HepG2 (cell line): ENCODE results near the gene WDR82. TPM values are rescaled to one million over a fixed set of nuclear protein-coding genes. Genes with fewer than 3 reads are reported as not detected.

Experiments used
- CBFB ChIP-seq: sonication (generic); formaldehyde crosslinking; IDR thresholded peaks from 2 replicates; pipeline ENCODE4 v1.4.0; 2020; ENCODE audit warnings: missing genetic modification reagents
- ETV6 ChIP-seq: sonication (generic); formaldehyde crosslinking; conservative IDR thresholded peaks from 2 replicates; pipeline ENCODE4 v1.4.0; 2020; ENCODE audit warnings: missing genetic modification reagents
- HOXA5 ChIP-seq: sonication (generic); formaldehyde crosslinking; IDR thresholded peaks from 2 replicates; pipeline ENCODE4 v1.4.0; 2020; ENCODE audit warnings: missing genetic modification reagents
- KLF12 ChIP-seq: sonication (generic); formaldehyde crosslinking; IDR thresholded peaks from 2 replicates; pipeline ENCODE4 v1.4.0; 2020; ENCODE audit warnings: missing genetic modification reagents, borderline replicate concordance
- MED1 ChIP-seq: sonication (generic); formaldehyde crosslinking; IDR thresholded peaks from 2 replicates; pipeline ENCODE4 v1.4.0; 2020; ENCODE audit warnings: missing genetic modification reagents
- MED13 ChIP-seq: sonication (generic); formaldehyde crosslinking; IDR thresholded peaks from 2 replicates; pipeline ENCODE4 v1.5.0; 2020; ENCODE audit warnings: missing genetic modification reagents
- NFE2L1 ChIP-seq: sonication (generic); formaldehyde crosslinking; IDR thresholded peaks from 2 replicates; pipeline ENCODE4 v1.4.0; 2020; ENCODE audit warnings: missing genetic modification reagents, mild to moderate bottlenecking, borderline replicate concordance
- NFKB2 ChIP-seq: sonication (generic); formaldehyde crosslinking; IDR thresholded peaks from 2 replicates; pipeline ENCODE4 v1.4.0; 2020; ENCODE audit warnings: missing genetic modification reagents, borderline replicate concordance
- PHF8 ChIP-seq: sonication (generic); formaldehyde crosslinking; IDR thresholded peaks from 2 replicates; pipeline ENCODE4 v1.5.0; 2020; ENCODE audit warnings: missing genetic modification reagents
- POLR2AphosphoS5 ChIP-seq: IDR thresholded peaks from 2 replicates; pipeline ENCODE4 v1.6.1; 2012; ENCODE audit warnings: low read depth, low read length
- RAD51 ChIP-seq: fragments of 450-650 bp; IDR thresholded peaks from 2 replicates; pipeline ENCODE4 v1.6.1; 2016; ENCODE audit warnings: borderline replicate concordance
- ZBTB7B ChIP-seq: sonication (generic); formaldehyde crosslinking; IDR thresholded peaks from 2 replicates; pipeline ENCODE4 v1.4.0; 2020; ENCODE audit warnings: missing genetic modification reagents
- ZFY ChIP-seq: sonication (generic); formaldehyde crosslinking; IDR thresholded peaks from 2 replicates; pipeline ENCODE4 v1.4.0; 2020; ENCODE audit warnings: missing genetic modification reagents
- ZIK1 ChIP-seq: sonication (generic); formaldehyde crosslinking; IDR thresholded peaks from 2 replicates; pipeline ENCODE4 v1.5.0; 2020; ENCODE audit warnings: mild to moderate bottlenecking, low read depth, missing genetic modification reagents, borderline replicate concordance
- ZNF431 ChIP-seq: sonication (generic); formaldehyde crosslinking; IDR thresholded peaks from 2 replicates; pipeline ENCODE4 v1.9.0; 2022; ENCODE audit warnings: missing genetic modification reagents, low read depth, mild to moderate bottlenecking, borderline replicate concordance
- ZNF451 ChIP-seq: sonication (generic); formaldehyde crosslinking; IDR thresholded peaks from 2 replicates; pipeline ENCODE4 v1.5.0; 2020; ENCODE audit warnings: mild to moderate bottlenecking, missing genetic modification reagents
- ZNF607 ChIP-seq: sonication (generic); formaldehyde crosslinking; IDR thresholded peaks from 2 replicates; pipeline ENCODE4 v1.5.1; 2020; ENCODE audit warnings: missing genetic modification reagents, mild to moderate bottlenecking, borderline replicate concordance
- ZNF660 ChIP-seq: sonication (generic); formaldehyde crosslinking; IDR thresholded peaks from 2 replicates; pipeline ENCODE4 v1.5.1; 2020; ENCODE audit warnings: mild to moderate bottlenecking, low read depth, missing genetic modification reagents, borderline replicate concordance
- ZNF749 ChIP-seq: sonication (generic); formaldehyde crosslinking; IDR thresholded peaks from 2 replicates; pipeline ENCODE4 v1.8.0; 2022; ENCODE audit warnings: mild to moderate bottlenecking, missing genetic modification reagents, moderate library complexity, borderline replicate concordance
- ZNF775 ChIP-seq: sonication (generic); formaldehyde crosslinking; IDR thresholded peaks from 2 replicates; pipeline ENCODE4 v1.4.0; 2020; ENCODE audit warnings: missing genetic modification reagents, mild to moderate bottlenecking, moderate library complexity, borderline replicate concordance
- ZNF782 ChIP-seq: sonication (generic); formaldehyde crosslinking; IDR thresholded peaks from 2 replicates; pipeline ENCODE4 v1.4.0; 2020; ENCODE audit warnings: missing genetic modification reagents, mild to moderate bottlenecking, borderline replicate concordance
- polyA plus RNA-seq, 8 experiments: library from polyadenylated mRNA; depleted of rRNA in 3 of 8; stranded (reverse) in 7 of 8; unstranded in 1 of 8; fragments of >200 nt; fragmentation: Illumina TruSeq in 4 of 8; extraction: Trizol in 4 of 8; gene quantifications; 2 replicates each; pipeline versions ENCODE4 v1.2.1 to v1.2.3, GENCODE V29; 2011 to 2016; ENCODE audit warnings: low read depth in 4 of 8, missing spikeins in 1 of 8, mixed read lengths in 1 of 8; ENCODE audit not compliant: insufficient read depth in 1 of 8
- total RNA-seq, 5 experiments: library from RNA; depleted of rRNA; stranded (reverse); fragments of >200 nt; fragmentation: Illumina TruSeq; extraction: Trizol; gene quantifications; 2 replicates each; pipeline ENCODE4 v1.2.3, GENCODE V29; 2016; ENCODE audit warnings: low read depth in 1 of 5
- TF ChIP-seq, protein P1 (sequence below): sonication (generic); formaldehyde crosslinking; IDR thresholded peaks from 2 replicates; pipeline ENCODE4 v1.5.0; 2020; ENCODE audit warnings: missing genetic modification reagents
- TF ChIP-seq, protein P2 (sequence below): IDR thresholded peaks from 2 replicates; pipeline ENCODE4 v1.6.1; 2016; ENCODE audit warnings: mild to moderate bottlenecking, missing biosample characterization, missing genetic modification reagents
- TF ChIP-seq, protein P3 (sequence below): sonication (generic); formaldehyde crosslinking; IDR thresholded peaks from 2 replicates; pipeline ENCODE4 v1.5.0; 2020; ENCODE audit warnings: mild to moderate bottlenecking, missing genetic modification reagents, borderline replicate concordance

The WDR82 gene
- total and polyA plus RNA-seq, 2 of the 13 experiments (the other 11 are each of a cell fraction or from before 2014, with no cell fraction given) = 39.1 to 59.5 TPM

DNA sequence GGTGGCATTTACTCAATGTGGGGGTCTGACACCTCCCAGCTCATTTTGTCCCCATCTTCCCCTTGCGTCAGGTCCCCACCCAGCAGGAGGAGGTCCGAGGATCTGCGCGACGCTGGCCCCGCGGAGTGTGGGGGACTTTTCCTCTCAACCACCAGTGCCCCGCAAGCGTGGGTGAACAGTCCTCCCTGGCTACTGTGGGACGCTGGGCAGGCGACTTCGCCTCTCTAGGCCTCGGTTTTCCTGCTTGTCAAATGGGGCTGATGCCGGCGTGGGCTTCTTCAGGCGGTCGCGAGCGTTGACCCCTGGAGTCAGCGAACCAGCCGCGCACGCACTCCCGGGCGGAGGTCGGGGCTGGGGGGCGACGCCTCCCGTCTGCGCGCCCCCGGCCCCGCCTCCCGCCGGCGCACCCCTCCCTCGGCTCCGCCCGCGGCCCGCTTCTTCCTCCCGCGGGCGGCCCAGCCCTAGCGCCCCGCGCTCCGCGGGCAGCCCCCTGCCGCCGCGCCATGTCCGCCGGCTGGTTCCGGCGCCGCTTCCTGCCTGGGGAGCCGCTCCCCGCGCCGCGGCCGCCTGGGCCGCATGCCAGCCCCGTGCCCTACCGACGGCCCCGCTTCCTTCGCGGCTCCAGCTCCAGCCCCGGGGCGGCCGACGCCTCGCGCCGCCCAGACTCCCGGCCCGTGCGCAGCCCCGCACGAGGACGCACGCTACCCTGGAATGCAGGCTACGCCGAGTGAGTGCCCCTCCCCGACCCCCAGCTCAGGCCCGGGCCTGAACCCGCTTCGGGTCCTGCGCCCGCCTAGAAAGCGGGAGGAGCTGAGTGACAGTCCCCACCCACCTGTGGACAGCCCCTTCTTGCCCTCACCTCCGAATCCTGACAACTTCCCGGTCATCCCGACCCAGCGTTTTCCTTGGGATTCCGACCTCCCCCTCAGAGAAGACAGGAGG, 32.9 kb downstream of the WDR82 start, which contains the start of gene PPM1M (continued):
- TF ChIP-seq, protein P1, sequence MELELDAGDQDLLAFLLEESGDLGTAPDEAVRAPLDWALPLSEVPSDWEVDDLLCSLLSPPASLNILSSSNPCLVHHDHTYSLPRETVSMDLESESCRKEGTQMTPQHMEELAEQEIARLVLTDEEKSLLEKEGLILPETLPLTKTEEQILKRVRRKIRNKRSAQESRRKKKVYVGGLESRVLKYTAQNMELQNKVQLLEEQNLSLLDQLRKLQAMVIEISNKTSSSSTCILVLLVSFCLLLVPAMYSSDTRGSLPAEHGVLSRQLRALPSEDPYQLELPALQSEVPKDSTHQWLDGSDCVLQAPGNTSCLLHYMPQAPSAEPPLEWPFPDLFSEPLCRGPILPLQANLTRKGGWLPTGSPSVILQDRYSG (CRISPR knock-in tag) = peak; percentile 97
- 0 out of 2 replicates have a peak, but pooled peaks have one; percentile 36 for TF ChIP-seq MED1 (CRISPR knock-in tag)
- peak; percentile 92 for TF ChIP-seq ZNF607 (CRISPR knock-in tag)
- 0 out of 2 replicates have a peak, but pooled peaks have one; percentile 36 for TF ChIP-seq MED13 (CRISPR knock-in tag)
- no peak for TF ChIP-seq NFE2L1 (CRISPR knock-in tag)
- TF ChIP-seq KLF12 (CRISPR knock-in tag) = 0 out of 2 replicates have a peak, but pooled peaks have one; percentile 37
- TF ChIP-seq PHF8 (CRISPR knock-in tag) = peak; percentile 52
- TF ChIP-seq ZFY (CRISPR knock-in tag) = peak; percentile 87
- TF ChIP-seq ZNF660 = no peak
- TF ChIP-seq ETV6 (CRISPR knock-in tag) = no peak
- TF ChIP-seq RAD51 = no peak
- TF ChIP-seq, protein P2, sequence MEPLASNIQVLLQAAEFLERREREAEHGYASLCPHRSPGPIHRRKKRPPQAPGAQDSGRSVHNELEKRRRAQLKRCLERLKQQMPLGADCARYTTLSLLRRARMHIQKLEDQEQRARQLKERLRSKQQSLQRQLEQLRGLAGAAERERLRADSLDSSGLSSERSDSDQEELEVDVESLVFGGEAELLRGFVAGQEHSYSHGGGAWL = 0 out of 2 replicates have a peak, but pooled peaks have one; percentile 62
- no peak for TF ChIP-seq POLR2AphosphoS5
- TF ChIP-seq ZNF749 (CRISPR knock-in tag) = 0 out of 2 replicates have a peak, but pooled peaks have one; percentile 23
- peak; percentile 43; the same call in 1 of the 2 replicates for TF ChIP-seq ZBTB7B (CRISPR knock-in tag)
- peak; percentile 51; the same call in 1 of the 2 replicates for TF ChIP-seq HOXA5 (CRISPR knock-in tag)
- TF ChIP-seq ZIK1 (CRISPR knock-in tag) = peak; percentile 49; the same call in 1 of the 2 replicates
- no peak for TF ChIP-seq ZNF775 (CRISPR knock-in tag)
- TF ChIP-seq ZNF431 = peak; percentile 51; the same call in 1 of the 2 replicates
- TF ChIP-seq, protein P3, sequence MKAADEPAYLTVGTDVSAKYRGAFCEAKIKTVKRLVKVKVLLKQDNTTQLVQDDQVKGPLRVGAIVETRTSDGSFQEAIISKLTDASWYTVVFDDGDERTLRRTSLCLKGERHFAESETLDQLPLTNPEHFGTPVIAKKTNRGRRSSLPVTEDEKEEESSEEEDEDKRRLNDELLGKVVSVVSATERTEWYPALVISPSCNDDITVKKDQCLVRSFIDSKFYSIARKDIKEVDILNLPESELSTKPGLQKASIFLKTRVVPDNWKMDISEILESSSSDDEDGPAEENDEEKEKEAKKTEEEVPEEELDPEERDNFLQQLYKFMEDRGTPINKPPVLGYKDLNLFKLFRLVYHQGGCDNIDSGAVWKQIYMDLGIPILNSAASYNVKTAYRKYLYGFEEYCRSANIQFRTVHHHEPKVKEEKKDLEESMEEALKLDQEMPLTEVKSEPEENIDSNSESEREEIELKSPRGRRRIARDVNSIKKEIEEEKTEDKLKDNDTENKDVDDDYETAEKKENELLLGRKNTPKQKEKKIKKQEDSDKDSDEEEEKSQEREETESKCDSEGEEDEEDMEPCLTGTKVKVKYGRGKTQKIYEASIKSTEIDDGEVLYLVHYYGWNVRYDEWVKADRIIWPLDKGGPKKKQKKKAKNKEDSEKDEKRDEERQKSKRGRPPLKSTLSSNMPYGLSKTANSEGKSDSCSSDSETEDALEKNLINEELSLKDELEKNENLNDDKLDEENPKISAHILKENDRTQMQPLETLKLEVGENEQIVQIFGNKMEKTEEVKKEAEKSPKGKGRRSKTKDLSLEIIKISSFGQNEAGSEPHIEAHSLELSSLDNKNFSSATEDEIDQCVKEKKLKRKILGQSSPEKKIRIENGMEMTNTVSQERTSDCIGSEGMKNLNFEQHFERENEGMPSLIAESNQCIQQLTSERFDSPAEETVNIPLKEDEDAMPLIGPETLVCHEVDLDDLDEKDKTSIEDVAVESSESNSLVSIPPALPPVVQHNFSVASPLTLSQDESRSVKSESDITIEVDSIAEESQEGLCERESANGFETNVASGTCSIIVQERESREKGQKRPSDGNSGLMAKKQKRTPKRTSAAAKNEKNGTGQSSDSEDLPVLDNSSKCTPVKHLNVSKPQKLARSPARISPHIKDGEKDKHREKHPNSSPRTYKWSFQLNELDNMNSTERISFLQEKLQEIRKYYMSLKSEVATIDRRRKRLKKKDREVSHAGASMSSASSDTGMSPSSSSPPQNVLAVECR = peak; percentile 16; the same call in 1 of the 2 replicates
- TF ChIP-seq NFKB2 (CRISPR knock-in tag) = peak; percentile 61; the same call in 1 of the 2 replicates
- no peak for TF ChIP-seq CBFB (CRISPR knock-in tag)
- TF ChIP-seq ZNF451 (CRISPR knock-in tag) = peak; percentile 72; the same call in 1 of the 2 replicates
- peak; percentile 34; the same call in 1 of the 2 replicates for TF ChIP-seq ZNF782 (CRISPR knock-in tag)
